Measurements from ENCODE around the gene ELMO1. TPM values are rescaled to one million over a fixed set of nuclear protein-coding genes. Genes with fewer than 3 reads are reported as not detected.

ELMO1 gene
- total RNA-seq, 1 donor = under 0.01 TPM

DNA sequence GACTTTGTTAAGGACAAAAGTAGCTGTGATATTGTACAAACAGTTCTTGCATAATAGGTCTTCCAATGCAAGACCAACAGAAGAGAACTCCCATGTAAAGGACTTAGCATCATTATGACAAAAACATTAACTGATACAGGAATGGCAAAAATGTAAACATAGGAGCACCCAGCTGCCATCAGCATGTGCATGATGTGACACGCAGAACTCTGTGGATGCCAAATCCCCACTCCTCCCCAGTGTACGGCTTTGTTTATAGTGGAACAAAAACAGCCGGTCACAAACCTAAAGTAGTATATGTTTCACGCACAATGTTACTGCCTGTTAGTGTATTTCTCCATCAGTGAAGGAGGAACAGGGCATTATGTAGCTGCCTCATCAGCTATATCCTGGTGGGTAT, 408.3 kb downstream of the ELMO1 start:
- DNase-seq (ENCODE audit: low read depth) = peak; percentile 32
- TF ChIP-seq, protein P1, sequence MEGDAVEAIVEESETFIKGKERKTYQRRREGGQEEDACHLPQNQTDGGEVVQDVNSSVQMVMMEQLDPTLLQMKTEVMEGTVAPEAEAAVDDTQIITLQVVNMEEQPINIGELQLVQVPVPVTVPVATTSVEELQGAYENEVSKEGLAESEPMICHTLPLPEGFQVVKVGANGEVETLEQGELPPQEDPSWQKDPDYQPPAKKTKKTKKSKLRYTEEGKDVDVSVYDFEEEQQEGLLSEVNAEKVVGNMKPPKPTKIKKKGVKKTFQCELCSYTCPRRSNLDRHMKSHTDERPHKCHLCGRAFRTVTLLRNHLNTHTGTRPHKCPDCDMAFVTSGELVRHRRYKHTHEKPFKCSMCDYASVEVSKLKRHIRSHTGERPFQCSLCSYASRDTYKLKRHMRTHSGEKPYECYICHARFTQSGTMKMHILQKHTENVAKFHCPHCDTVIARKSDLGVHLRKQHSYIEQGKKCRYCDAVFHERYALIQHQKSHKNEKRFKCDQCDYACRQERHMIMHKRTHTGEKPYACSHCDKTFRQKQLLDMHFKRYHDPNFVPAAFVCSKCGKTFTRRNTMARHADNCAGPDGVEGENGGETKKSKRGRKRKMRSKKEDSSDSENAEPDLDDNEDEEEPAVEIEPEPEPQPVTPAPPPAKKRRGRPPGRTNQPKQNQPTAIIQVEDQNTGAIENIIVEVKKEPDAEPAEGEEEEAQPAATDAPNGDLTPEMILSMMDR (IDR thresholded peaks at IDR 0.05; ENCODE audit: insufficient read depth, low read depth, low read length) = no peak
- no peak overlapping the region for H3K4me3 ChIP-seq (ENCODE audit: low read depth, low read length)

DNA sequence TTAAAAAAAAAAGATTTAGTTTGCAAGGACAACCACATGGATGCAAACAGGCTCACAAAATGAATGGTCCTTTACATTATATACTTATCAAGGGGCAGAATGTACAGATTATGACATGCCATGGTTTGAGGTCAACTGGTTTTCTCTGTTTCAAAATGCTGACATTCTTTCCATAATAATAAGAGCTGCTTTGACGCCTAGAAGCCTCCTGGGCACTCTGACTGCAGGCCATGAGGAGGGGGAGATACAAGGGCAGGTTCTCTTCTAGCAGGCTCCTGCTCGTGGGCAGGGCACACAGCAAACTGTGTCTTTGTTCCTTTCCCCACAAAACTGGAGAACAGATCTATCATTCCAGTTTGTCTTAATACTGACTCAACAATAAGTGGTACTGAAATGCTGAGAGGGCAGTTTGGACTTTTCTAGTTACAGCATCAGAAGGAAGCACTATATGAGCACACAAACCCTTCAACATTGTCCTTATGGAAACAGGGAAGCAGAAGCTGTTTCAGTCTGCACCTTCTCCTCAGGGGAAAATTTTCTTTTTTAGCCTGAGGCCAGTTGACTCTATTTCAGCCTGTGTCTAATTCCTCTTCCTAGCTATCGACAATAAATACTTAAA, 409.4 kb downstream of the ELMO1 start:
- DNase-seq (ENCODE audit: low read depth) = no peak
- H3K4me3 ChIP-seq (ENCODE audit: low read depth, low read length) = no peak overlapping the region
- TF ChIP-seq, protein P1 (IDR thresholded peaks at IDR 0.05; ENCODE audit: insufficient read depth, low read depth, low read length) = no peak

DNA sequence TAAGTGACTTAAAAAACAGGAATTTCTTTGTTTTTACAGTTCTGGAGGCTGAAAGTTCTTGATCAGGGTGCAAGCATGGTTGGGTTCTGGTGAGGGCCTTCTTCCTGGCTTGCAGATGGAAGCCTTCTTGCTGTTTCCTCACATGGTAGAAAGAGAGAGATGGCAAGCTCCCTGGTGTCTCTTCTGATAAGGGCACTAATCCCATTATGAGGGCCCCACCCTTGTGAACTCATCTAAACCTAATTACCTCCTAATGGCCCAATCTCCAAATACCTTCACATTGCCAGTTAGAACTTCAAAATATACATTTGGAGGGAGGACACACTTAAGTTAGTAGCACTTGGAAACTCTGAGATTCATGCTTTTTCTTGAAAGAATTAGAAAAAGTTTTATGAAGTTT, 410.0 kb downstream of the ELMO1 start:
- no peak for DNase-seq (ENCODE audit: low read depth)
- TF ChIP-seq, protein P1 (IDR thresholded peaks at IDR 0.05; ENCODE audit: insufficient read depth, low read depth, low read length) = no peak
- no peak overlapping the region for H3K4me3 ChIP-seq (ENCODE audit: low read depth, low read length)

DNA sequence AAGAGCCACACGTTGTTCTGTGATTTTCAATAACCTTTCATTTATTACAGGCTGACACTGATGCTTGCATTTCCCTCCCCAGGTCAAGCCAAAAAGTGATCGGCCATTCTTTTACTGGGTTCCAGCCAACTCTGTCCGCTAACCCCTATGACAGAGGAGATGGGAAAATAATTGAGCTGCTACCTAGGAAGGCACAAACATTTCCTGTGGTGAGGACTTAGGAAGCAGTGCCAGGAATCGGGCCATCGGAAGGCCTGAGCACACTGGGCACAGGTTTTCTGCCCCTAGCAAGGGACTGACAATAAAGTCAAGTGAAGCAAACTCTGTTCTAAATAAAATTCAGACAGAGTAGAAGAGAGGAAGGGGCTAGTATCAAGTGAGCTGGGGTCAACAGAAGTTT, 411.4 kb downstream of the ELMO1 start:
- TF ChIP-seq, protein P1 (IDR thresholded peaks at IDR 0.05; ENCODE audit: insufficient read depth, low read depth, low read length) = no peak
- no peak for DNase-seq (ENCODE audit: low read depth)
- no peak overlapping the region for H3K4me3 ChIP-seq (ENCODE audit: low read depth, low read length)

DNA sequence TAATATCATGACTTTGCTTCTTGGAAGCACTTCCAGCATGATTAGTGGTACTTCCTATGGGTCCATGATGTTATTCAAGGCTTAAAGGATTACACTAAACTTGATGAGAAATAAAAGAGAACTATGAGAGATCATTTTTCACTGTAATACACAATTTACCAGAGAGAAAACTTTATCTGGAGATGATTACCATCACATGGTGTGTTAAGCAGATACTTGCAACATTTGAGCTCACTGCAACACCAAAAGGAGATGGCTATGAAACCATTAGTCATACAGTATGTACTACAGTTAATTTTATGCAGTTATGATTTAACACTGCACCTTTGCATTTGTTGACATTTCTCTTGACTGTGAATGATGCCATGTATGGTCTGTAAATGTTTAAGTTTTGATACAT, 413.0 kb downstream of the ELMO1 start:
- no peak for DNase-seq (ENCODE audit: low read depth)
- TF ChIP-seq, protein P1 (IDR thresholded peaks at IDR 0.05; ENCODE audit: insufficient read depth, low read depth, low read length) = no peak
- no peak overlapping the region for H3K4me3 ChIP-seq (ENCODE audit: low read depth, low read length)

DNA sequence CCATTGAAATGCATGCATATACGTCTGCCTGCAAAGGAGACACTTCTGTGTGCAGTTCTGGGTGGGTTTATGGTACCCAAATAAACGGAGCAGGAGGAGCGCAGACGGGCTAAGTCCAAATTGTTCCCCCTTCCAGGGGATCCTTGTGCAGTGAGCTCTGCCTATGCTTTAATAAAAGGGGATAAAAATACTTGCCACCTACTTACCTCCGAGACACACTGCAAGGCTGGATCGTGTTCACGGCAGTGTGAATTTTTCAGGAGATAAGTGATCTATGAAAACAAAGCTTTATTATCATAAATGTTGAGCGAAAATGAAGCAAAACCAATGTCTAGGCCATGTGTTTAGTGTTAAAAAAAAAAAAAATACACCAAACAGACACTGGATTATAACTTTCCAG, 415.5 kb downstream of the ELMO1 start:
- DNase-seq (ENCODE audit: low read depth) = no peak
- TF ChIP-seq, protein P1 (IDR thresholded peaks at IDR 0.05; ENCODE audit: insufficient read depth, low read depth, low read length) = no peak
- H3K4me3 ChIP-seq (ENCODE audit: low read depth, low read length) = no peak overlapping the region

DNA sequence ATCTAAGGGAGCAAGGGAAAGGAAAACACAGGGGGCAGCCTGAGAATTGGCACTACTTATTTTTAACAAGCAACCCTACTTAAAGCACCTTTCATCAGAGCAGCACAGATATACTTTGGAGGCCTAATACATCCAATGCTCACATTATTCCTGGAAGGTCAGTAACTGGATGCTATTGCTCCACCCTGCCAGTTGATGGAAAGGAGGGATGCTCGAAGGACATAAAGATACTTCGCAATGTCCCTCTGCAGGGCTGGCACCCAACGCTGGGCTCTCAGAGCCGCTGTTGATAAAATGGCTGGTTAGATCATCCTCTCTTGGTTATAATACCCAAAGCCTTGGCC, 416.4 kb downstream of the ELMO1 start:
- DNase-seq (ENCODE audit: low read depth) = no peak
- TF ChIP-seq, protein P1 (IDR thresholded peaks at IDR 0.05; ENCODE audit: insufficient read depth, low read depth, low read length) = no peak
- H3K4me3 ChIP-seq (ENCODE audit: low read depth, low read length) = no peak overlapping the region

Data from fibroblast of villous mesenchyme (primary cell).